ENCODE results near the gene PRSS56.

PRSS56 gene

GRCh38 chr2:232502911-232503808 lies 17.0 kb upstream of the PRSS56 start:
- peak; percentile 39 to 45 for DNase-seq

- DNase-seq = no peak
These were observed 16.3 kb upstream of the PRSS56 start for GRCh38 chr2:232503809-232504323.

- DNase-seq = no peak
These were observed 15.8 kb upstream of the PRSS56 start for GRCh38 chr2:232504438-232504837.

- no peak for DNase-seq
These were observed 14.3 kb upstream of the PRSS56 start for GRCh38 chr2:232505856-232506255.

GRCh38 chr2:232506709-232507108 lies 13.5 kb upstream of the PRSS56 start:
- no peak for DNase-seq

GRCh38 chr2:232508251-232508650 lies 11.9 kb upstream of the PRSS56 start:
- no peak for DNase-seq

GRCh38 chr2:232511336-232511890 lies 8.8 kb upstream of the PRSS56 start:
- no peak for DNase-seq

GRCh38 chr2:232512602-232513001 lies 7.6 kb upstream of the PRSS56 start:
- no peak for DNase-seq

- no peak for DNase-seq
These were observed 6.8 kb upstream of the PRSS56 start for GRCh38 chr2:232513353-232513752.

GRCh38 chr2:232515639-232516038 lies 4.5 kb upstream of the PRSS56 start:
- DNase-seq = no peak

- DNase-seq = no peak
These were observed 3.6 kb upstream of the PRSS56 start for GRCh38 chr2:232516551-232516950.

GRCh38 chr2:232518844-232519243 lies 1.3 kb upstream of the PRSS56 start:
- no peak for DNase-seq

- no peak for DNase-seq
These were observed 301 bp downstream of the PRSS56 start for GRCh38 chr2:232520489-232520888.

GRCh38 chr2:232521098-232521497 lies 910 bp downstream of the PRSS56 start:
- no peak for DNase-seq

GRCh38 chr2:232521959-232522622 lies 1.9 kb downstream of the PRSS56 start:
- DNase-seq = peak; percentile 73 to 76

- no peak for DNase-seq
These were observed 2.6 kb downstream of the PRSS56 start for GRCh38 chr2:232522623-232523401.

- DNase-seq = no peak
These were observed 3.2 kb downstream of the PRSS56 start for GRCh38 chr2:232523402-232523681.

GRCh38 chr2:232523682-232524597 lies 3.8 kb downstream of the PRSS56 start:
- peak; percentile 44 to 60 for DNase-seq

- DNase-seq = no peak
These were observed 4.6 kb downstream of the PRSS56 start for GRCh38 chr2:232524771-232525170.

- no peak for DNase-seq
These were observed 5.0 kb downstream of the PRSS56 start for GRCh38 chr2:232525199-232525598.

- DNase-seq = no peak
These were observed 5.7 kb downstream of the PRSS56 start, which contains the start of gene CHRND for GRCh38 chr2:232525791-232526371. CHRND (plus strand) TSS chr2:232526160; CDS start chr2:232526216, 56 bp downstream.

All from activated CD4-positive, alpha-beta T cell treated with anti-CD3 and anti-CD28 coated beads, Interleukin-2, amount 50 U/mL, for 48 hours (primary cell).